Measurements from ENCODE around the gene UXT. TPM values are rescaled to one million over a fixed set of nuclear protein-coding genes. Genes with fewer than 3 reads are reported as not detected.

UXT gene
- total and polyA plus RNA-seq, 9 of the 15 experiments (the other 6 are each of a cell fraction or from before 2014, with no cell fraction given), result 141 to 300 (median 204) TPM

DNA sequence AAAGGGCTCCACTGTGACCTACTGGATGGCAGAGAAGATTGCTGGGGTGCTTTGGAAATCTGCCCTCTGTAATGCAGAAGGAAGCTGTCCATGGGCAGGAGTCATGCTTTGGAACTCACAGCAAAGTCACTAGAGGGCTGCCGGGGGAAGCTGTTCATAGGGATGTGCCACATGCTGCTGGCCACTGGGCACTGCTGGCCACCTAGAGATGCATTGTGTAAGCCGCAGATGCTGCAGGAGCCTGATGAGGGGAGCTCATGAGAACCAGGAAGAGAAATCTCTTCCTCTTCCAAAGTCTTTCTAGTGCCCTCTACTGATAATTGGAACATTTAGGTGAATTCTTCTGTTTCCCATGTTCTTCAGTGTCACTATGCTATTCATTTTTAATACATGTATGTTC lies 31.2 kb upstream of the UXT start:
- no peaks in the 10 kb centered on the region for H3K79me2 ChIP-seq (ENCODE audit: control insufficient read depth, insufficient read depth, low read length)
- FAIRE-seq, result peak; percentile 19
- intact Hi-C loops (cut with micrococcal nuclease) (no loop called here), in situ Hi-C loops (cut with MboI) (no loop called here)
- ChIA-PET POLR2A (no interaction called here), CTCF (ENCODE audit: low intra/inter-chr PET ratio) (no interaction called here)
- no peaks in the 10 kb centered on the region for H3K9me3 ChIP-seq (replicated peaks; ENCODE audit: control insufficient read depth, insufficient read depth, low read depth, low read length)
- H3K27me3 ChIP-seq (ENCODE audit: control insufficient read depth in 2 of 2, insufficient read depth in 2 of 2, low read length in 2 of 2), result no peaks in the 10 kb centered on the region
- TF ChIP-seq PYGO2 (tag; IDR thresholded peaks at IDR 0.05) (no peak), ELF1 (tag; IDR thresholded peaks at IDR 0.05) (0 out of 2 replicates have a peak, but pooled peaks have one; percentile 19), CSDE1 (IDR thresholded peaks at IDR 0.05) (no peak), NEUROD1 (IDR thresholded peaks at IDR 0.05; ENCODE audit: borderline replicate concordance, low read depth, low read length, partially characterized antibody) (no peak), ZNF57 (CRISPR knock-in tag; IDR thresholded peaks at IDR 0.05) (no peak), GABPB2 (CRISPR knock-in tag; conservative IDR thresholded peaks at IDR 0.05) (no peak), ZC3H8 (IDR thresholded peaks at IDR 0.05) (no peak), NFYB (IDR thresholded peaks at IDR 0.05; ENCODE audit: extremely low read depth, insufficient read length) (no peak), POLR2B (IDR thresholded peaks at IDR 0.05; ENCODE audit: low read depth, partially characterized antibody) (no peak), ZNF217 (CRISPR knock-in tag; IDR thresholded peaks at IDR 0.05) (no peak), MIER1 (IDR thresholded peaks at IDR 0.05; ENCODE audit: low read depth) (no peak), EHMT2 (IDR thresholded peaks at IDR 0.05) (no peak)
- TF ChIP-seq, protein P1, sequence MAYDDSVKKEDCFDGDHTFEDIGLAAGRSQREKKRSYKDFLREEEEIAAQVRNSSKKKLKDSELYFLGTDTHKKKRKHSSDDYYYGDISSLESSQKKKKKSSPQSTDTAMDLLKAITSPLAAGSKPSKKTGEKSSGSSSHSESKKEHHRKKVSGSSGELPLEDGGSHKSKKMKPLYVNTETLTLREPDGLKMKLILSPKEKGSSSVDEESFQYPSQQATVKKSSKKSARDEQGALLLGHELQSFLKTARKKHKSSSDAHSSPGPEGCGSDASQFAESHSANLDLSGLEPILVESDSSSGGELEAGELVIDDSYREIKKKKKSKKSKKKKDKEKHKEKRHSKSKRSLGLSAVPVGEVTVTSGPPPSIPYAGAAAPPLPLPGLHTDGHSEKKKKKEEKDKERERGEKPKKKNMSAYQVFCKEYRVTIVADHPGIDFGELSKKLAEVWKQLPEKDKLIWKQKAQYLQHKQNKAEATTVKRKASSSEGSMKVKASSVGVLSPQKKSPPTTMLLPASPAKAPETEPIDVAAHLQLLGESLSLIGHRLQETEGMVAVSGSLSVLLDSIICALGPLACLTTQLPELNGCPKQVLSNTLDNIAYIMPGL (CRISPR knock-in tag; IDR thresholded peaks at IDR 0.05), result no peak
- TF ChIP-seq, protein P2, sequence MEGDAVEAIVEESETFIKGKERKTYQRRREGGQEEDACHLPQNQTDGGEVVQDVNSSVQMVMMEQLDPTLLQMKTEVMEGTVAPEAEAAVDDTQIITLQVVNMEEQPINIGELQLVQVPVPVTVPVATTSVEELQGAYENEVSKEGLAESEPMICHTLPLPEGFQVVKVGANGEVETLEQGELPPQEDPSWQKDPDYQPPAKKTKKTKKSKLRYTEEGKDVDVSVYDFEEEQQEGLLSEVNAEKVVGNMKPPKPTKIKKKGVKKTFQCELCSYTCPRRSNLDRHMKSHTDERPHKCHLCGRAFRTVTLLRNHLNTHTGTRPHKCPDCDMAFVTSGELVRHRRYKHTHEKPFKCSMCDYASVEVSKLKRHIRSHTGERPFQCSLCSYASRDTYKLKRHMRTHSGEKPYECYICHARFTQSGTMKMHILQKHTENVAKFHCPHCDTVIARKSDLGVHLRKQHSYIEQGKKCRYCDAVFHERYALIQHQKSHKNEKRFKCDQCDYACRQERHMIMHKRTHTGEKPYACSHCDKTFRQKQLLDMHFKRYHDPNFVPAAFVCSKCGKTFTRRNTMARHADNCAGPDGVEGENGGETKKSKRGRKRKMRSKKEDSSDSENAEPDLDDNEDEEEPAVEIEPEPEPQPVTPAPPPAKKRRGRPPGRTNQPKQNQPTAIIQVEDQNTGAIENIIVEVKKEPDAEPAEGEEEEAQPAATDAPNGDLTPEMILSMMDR (IDR thresholded peaks at IDR 0.05 in 2 of 3, conservative IDR thresholded peaks at IDR 0.05 in 1 of 3; ENCODE audit: insufficient read depth in 2 of 3, low read depth in 1 of 3, low read length in 3 of 3), result peak in 1 of 3 experiments; percentile 27; a peak in 3 of 6 replicates
- H3K4me3 ChIP-seq, result no peak overlapping the region
- no peak for ATAC-seq
- no peaks in the 10 kb centered on the region for H4K20me1 ChIP-seq (replicated peaks; ENCODE audit: control insufficient read depth, insufficient read depth, low read length)
- H2AFZ ChIP-seq (ENCODE audit: low read depth, low read length), result no peak overlapping the region
- H3K27ac ChIP-seq (ENCODE audit: extremely low read depth, low read depth, low read length), result no peak overlapping the region
- WGBS (ENCODE audit: insufficient coverage, low coverage, missing lambda C conversion rate), result 0% methylated on average over 1 of the region's 2 CpGs
- BruUV-seq (replicated peaks), result no TSS peak
- H3K9me1 ChIP-seq (ENCODE audit: control insufficient read depth, insufficient read depth, low read length), result no peaks in the 10 kb centered on the region
- no peak overlapping the region for H3K9ac ChIP-seq (ENCODE audit: insufficient read depth in 1 of 2, low read depth in 2 of 2, low read length in 2 of 2)
- H3K36me3 ChIP-seq (ENCODE audit: control insufficient read depth, insufficient read depth, low read length), result no peaks in the 10 kb centered on the region; the same call in 2 of the 3 replicates
- no peak overlapping the region for H3K4me2 ChIP-seq (ENCODE audit: insufficient read depth, low read length)
- peak in 1 of 4 experiments; percentile 19 for DNase-seq (ENCODE audit: extremely low read depth in 1 of 4, low spot score in 3 of 4)
- H3K4me1 ChIP-seq (replicated peaks in 1 of 2; ENCODE audit: control insufficient read depth in 2 of 2, insufficient read depth in 2 of 2, low read length in 2 of 2), result peaks cover 0 to 10% of the 10 kb centered on the region in 2 experiments; a peak in 3 of 5 replicates
